Skeletal muscle satellite cell (primary cell): ENCODE results near the gene SCUBE2.
"Not testable (repeated sequence)": the region's sequence is repeated elsewhere in the genome, so short reads cannot be mapped to it uniquely, and the experiment has no call there.

Source experiments
- H3K27me3 ChIP-seq: 2 replicates; pipeline ENCODE4 v1.7.0; 2013; ENCODE audit warnings: low read length; ENCODE audit not compliant: control insufficient read depth, insufficient read depth
- H3K36me3 ChIP-seq: 2 replicates; pipeline ENCODE4 v1.7.0; 2013; ENCODE audit warnings: mild to moderate bottlenecking, control low read depth, low read length; ENCODE audit not compliant: insufficient read depth
- H3K4me1 ChIP-seq: 2 replicates; pipeline ENCODE4 v1.7.0; 2013; ENCODE audit warnings: low read length; ENCODE audit not compliant: control insufficient read depth, insufficient read depth
- H3K4me2 ChIP-seq: 2 replicates; pipeline ENCODE4 v1.7.0; 2013; ENCODE audit warnings: mild to moderate bottlenecking, low read length
- H3K4me3 ChIP-seq: 2 replicates; pipeline ENCODE4 v1.7.0; 2013; ENCODE audit warnings: low read length
- H3K9ac ChIP-seq: 2 replicates; pipeline ENCODE4 v1.7.0; 2013; ENCODE audit warnings: mild to moderate bottlenecking, low read depth, low read length, moderate library complexity
- H3K9me3 ChIP-seq: replicated peaks from 2 replicates; pipeline ENCODE4 v1.7.0; 2013; ENCODE audit warnings: mild to moderate bottlenecking, control low read depth, low read length

Gene SCUBE2

DNA sequence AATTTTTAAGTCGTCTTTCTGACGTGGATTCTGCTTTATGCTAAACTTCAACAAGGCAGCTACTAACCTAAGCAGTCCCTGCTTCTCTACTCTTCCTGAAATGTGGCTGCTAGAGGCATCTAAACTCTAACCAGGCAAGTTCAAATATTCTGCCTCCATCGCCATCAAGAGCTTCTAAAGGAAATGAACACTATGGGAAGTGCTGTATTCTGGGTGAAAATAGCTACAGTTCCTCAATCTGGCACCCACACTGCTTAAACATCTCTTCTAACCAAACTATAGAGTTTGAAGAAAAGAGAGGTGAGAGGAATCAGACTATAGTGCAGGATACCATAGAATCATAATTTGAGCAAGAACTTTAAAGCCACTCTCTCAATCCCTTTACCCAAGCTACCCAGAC, 93.9 kb downstream of the SCUBE2 start:
- H3K36me3 ChIP-seq = no peaks in the 10 kb centered on the region
- H3K27me3 ChIP-seq = peaks cover 8% of the 10 kb centered on the region
- H3K9me3 ChIP-seq = no peaks in the 10 kb centered on the region
- peaks cover 8% of the 10 kb centered on the region for H3K4me1 ChIP-seq
- no peak overlapping the region for H3K4me3 ChIP-seq
- H3K9ac ChIP-seq = no peak overlapping the region
- H3K4me2 ChIP-seq = no peak overlapping the region

DNA sequence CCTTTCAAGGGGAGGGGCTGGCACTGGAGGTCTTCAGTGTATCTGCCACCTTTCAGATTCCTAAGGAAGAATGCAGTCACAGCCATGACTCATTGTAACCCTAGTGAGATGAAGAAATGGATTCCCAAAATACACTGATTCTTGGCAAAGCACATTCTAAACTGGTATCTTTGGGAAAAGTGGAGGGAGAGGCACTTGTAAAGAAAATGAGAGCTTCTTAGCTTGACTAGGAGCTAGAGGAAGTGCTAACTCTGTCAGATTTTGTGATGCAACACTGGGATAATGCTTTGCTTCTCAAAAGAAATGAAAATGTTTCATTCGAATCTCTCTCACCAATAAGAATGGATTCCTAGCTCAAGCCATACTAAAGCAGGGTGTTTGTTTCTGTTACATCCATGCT, 101.9 kb downstream of the SCUBE2 start:
- Histone ChIP-seq H3K27me3 (no peaks in the 10 kb centered on the region), H3K9ac (no peak overlapping the region), H3K4me2 (no peak overlapping the region), H3K36me3 (no peaks in the 10 kb centered on the region), H3K4me3 (no peak overlapping the region), H3K9me3 (no peaks in the 10 kb centered on the region), H3K4me1 (peaks cover 7% of the 10 kb centered on the region)

DNA sequence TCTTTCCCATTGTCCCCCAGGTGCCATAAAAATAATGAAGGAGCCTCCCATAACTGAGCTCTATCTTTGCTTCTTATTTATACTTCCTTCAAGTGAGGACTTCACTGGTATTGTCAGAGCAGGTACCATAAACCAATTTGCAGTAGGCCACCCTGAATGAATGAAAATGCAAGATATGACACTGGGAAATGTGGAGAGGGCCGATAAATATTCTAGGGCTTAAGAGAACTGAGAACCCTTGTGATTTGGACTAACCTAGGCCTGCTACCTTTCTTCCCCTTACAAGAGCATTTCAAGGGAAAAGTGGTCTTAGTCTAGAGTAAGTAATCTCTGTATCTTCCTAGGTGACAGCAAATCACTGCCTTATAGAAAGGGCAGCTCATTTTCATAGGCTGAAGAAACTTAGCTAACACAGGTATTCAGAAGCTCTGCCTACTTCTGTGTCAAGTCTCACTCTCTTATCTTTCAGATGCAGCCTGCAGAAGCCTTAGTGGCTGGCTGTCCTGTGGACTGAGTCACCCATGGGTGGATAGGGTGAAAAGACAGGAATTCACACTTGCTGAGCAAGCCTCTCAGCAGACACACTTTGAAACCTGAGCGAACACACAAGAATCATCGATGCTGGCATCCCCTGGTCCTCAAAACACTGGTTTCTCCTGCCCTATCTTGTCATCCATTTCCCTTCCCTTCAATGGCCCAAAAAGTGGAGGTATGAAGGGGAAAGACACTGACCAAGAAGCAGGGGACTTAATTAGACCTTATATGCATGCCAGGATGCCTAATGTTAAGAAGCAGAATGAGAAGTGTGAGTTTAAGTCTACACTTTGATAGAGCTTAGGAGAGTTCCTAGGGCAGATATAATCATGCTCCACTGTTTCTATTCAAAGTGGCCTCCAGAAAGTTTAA, 102.8 kb downstream of the SCUBE2 start:
- no peaks in the 10 kb centered on the region for H3K36me3 ChIP-seq
- H3K4me2 ChIP-seq = no peak overlapping the region
- H3K9ac ChIP-seq = no peak overlapping the region
- no peaks in the 10 kb centered on the region for H3K27me3 ChIP-seq
- H3K4me3 ChIP-seq = no peak overlapping the region
- H3K4me1 ChIP-seq = peaks cover 7% of the 10 kb centered on the region
- H3K9me3 ChIP-seq = no peaks in the 10 kb centered on the region

DNA sequence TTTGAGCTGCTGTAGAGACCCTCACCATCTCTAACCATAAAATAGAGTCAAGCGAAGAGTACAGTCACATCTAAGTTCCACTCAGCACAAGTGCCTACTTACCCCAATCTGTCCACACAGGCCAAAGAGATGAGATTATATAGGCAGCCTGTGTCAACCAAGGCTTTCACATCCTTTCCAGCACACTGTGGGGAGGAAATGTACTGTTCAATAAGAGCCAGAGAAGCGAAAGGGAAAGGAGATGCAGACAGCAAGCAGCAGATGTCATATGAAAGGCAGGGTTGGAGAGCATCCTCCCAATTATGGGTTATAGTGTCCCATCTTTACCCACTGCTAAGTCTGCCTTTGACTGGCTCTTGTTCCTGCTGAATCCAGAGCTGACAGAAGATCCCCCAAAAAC, 104.0 kb downstream of the SCUBE2 start:
- Histone ChIP-seq H3K36me3 (no peaks in the 10 kb centered on the region), H3K9me3 (no peaks in the 10 kb centered on the region), H3K27me3 (no peaks in the 10 kb centered on the region), H3K9ac (no peak overlapping the region), H3K4me1 (peaks cover 7% of the 10 kb centered on the region), H3K4me3 (no peak overlapping the region), H3K4me2 (no peak overlapping the region)

DNA sequence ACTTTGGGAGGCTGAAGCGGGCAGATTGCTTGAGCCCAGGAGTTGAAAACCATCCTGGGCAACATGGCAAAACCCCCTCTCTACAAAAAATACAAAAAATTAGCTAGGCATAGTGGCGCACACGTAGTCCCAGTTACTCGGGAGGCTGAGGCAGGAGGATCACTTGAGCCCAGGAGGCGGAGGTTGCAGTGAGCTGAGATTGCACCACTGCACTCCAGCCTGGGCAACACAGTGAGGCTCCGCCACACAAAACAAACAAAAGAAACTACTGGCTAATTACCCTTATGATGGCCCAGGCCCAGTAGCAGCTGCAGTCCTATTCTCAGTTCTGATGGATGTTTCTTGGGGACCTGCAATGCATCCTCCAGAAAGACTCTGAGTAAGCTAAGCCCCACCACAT, 104.6 kb downstream of the SCUBE2 start:
- H3K4me3 ChIP-seq, H3K27me3 ChIP-seq: not testable (repeated sequence)

DNA sequence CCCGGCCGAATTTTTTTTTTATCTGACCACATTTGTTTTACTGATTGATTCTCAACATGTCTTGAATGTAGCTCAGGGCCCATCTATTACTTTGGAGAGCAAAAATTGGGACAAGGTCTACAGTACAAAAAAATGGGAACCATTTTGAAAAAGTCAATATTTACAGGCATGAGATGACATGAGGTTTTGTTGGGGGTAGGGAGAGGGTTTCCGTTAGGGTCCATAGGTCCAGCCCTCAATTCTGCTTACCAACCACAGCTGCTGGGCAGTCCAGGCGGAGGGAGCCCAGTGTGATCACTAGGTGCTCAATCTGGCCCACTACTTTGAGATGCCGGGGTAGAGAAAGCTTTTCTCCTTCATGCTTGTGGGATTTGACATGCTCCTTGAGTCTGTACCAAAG, 105.9 kb downstream of the SCUBE2 start:
- H3K4me3 ChIP-seq = no peak overlapping the region
- no peaks in the 10 kb centered on the region for H3K9me3 ChIP-seq
- H3K9ac ChIP-seq = no peak overlapping the region
- peaks cover 7% of the 10 kb centered on the region for H3K4me1 ChIP-seq
- H3K27me3 ChIP-seq = no peaks in the 10 kb centered on the region
- no peaks in the 10 kb centered on the region for H3K36me3 ChIP-seq
- no peak overlapping the region for H3K4me2 ChIP-seq

More for the DNA sequence above, 104.6 kb downstream of the SCUBE2 start:
- not testable (repeated sequence) for H3K36me3 ChIP-seq, H3K4me1 ChIP-seq, H3K9ac ChIP-seq, H3K9me3 ChIP-seq, H3K4me2 ChIP-seq

DNA sequence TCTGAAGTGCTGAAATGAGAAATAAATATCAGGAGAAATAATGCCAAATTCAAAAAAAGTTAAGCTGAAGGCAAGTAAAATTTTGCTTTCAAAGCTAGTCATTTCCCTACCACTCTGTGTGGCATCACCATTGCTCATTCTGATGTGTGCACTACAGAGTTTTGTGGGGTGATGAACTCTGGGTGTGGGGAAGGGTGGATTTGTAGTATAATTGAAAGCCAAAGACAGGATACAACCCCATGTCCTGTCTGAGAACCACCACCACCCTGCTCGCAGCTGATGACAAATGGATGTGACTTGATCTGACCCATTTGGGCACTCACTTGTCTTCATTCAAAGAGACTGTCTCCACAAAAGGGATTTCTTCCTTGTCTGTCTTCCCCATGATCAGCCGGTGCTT, 107.8 kb downstream of the SCUBE2 start:
- Histone ChIP-seq H3K4me3 (no peak overlapping the region), H3K9ac (no peak overlapping the region), H3K9me3 (no peaks in the 10 kb centered on the region), H3K27me3 (no peaks in the 10 kb centered on the region), H3K4me2 (no peak overlapping the region), H3K36me3 (no peaks in the 10 kb centered on the region), H3K4me1 (no peaks in the 10 kb centered on the region)

DNA sequence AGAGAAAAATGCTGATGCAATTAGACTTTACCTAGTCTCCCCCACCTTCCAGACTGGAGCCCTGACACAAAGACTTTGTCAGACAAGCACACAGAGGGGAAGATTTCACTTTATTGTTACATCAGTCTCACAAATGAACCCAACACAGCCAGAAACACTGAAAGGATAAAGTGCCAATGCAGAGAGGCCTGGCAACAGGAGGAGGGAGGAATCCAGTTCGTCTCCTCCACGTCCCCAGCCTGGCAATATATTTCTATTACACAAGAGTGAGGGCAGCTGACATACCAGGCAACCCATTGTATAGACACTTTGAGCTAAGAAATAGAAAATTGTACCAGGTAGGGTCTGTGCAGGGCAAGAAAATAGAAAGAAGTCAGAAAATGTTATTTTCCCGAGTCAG, 110.9 kb downstream of the SCUBE2 start:
- H3K27me3 ChIP-seq = no peaks in the 10 kb centered on the region
- H3K9me3 ChIP-seq = no peaks in the 10 kb centered on the region
- H3K36me3 ChIP-seq = no peaks in the 10 kb centered on the region
- no peaks in the 10 kb centered on the region for H3K4me1 ChIP-seq
- H3K9ac ChIP-seq = no peak overlapping the region
- H3K4me3 ChIP-seq = no peak overlapping the region
- no peak overlapping the region for H3K4me2 ChIP-seq

DNA sequence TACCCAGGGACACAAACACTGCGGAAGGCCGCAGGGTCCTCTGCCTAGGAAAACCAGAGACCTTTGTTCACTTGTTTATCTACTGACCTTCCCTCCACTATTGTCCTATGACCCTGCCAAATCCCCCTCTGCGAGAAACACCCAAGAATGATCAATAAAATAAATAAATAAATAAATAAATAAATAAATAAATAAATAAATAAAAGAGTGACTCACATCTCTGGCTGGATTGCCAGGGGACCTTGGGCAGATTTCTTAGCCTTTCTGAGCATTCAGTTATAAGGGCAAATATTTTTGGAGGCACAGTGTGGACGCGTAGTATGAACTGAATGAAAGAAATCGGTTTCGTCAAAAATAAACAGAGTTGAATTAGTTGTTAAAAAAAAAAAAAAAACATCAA, 112.0 kb downstream of the SCUBE2 start:
- not testable (repeated sequence) for H3K4me1 ChIP-seq, H3K4me2 ChIP-seq, H3K27me3 ChIP-seq, H3K9ac ChIP-seq, H3K4me3 ChIP-seq, H3K36me3 ChIP-seq, H3K9me3 ChIP-seq

DNA sequence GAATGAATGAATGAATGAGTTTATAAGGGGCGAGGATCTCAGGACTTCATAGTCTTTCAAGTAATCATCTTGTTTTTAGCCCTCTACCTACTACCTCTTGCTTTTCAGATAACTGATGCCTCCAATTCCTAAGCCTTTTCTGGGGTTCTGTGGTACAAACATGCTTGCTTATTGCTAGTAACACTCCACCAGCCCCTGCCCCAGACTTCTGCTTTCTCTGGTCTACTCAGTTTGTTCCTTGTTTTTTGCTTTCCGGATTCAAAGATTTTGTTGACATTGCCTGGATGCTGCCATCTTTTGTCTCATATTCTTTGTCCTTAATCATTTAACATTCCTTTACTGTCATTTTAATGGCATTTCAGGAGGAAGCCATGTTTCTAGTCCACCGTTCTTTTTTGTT, 118.3 kb downstream of the SCUBE2 start:
- H3K4me2 ChIP-seq = no peak overlapping the region
- H3K36me3 ChIP-seq = no peaks in the 10 kb centered on the region
- H3K4me1 ChIP-seq = no peaks in the 10 kb centered on the region
- no peak overlapping the region for H3K4me3 ChIP-seq
- no peaks in the 10 kb centered on the region for H3K27me3 ChIP-seq
- no peak overlapping the region for H3K9ac ChIP-seq
- no peaks in the 10 kb centered on the region for H3K9me3 ChIP-seq

DNA sequence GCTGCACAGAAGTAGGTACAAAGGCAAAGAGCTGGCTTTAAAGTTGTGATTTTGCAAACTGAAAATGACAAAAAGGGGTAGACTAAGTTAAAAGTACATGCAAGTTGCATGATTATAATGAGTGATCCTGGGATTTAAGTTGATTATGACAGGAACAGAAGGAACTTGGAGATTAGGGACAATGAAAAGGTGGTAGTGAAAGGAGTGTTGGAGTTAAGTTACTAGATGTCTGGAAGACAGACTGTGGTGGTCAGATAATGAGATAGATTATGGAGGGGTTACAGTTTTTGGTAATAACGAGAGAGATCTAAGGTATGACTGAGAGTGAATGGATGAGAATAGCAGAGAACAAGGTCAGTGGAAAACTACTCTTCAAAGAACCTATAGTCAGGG, 119.5 kb downstream of the SCUBE2 start:
- Histone ChIP-seq H3K9ac (no peak overlapping the region), H3K4me2 (no peak overlapping the region), H3K27me3 (no peaks in the 10 kb centered on the region), H3K4me1 (no peaks in the 10 kb centered on the region), H3K9me3 (no peaks in the 10 kb centered on the region), H3K4me3 (no peak overlapping the region), H3K36me3 (no peaks in the 10 kb centered on the region)

DNA sequence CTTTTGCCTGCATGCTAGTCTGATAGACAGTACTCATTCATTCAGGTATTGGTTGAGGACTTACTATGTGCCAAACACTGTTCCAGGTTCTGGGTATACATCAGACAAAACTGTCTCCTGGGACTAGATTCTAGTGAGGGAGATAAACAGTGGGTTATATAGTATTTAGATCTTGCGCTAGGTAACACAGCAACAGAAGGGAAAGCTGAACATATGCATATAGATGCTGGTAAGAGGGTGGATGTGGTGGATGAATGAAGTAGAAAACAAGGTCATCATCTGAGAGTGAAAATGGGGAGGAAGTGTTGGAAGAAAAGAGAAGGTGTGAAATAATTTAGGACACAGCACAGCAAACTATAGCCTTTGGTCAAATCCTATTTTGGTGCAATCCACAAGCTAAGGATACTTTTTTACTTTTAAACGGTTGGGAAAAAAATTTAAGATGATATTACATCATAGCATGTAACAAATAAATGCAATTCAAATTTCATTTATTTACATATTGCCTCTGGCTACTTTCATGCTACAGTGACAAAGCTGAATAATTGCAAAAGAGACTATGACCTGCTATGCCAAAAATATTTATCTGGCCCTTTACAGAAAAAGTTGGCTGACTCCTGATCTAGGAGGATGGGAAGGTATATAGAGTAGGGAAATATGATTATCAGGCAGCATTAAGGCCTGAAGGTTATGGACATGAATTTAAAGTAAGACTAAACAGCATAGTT, 120.0 kb downstream of the SCUBE2 start:
- H3K9me3 ChIP-seq = no peaks in the 10 kb centered on the region

More for the DNA sequence above, 120.0 kb downstream of the SCUBE2 start:
- Histone ChIP-seq H3K27me3 (no peaks in the 10 kb centered on the region), H3K4me2 (no peak overlapping the region), H3K4me3 (no peak overlapping the region), H3K4me1 (no peaks in the 10 kb centered on the region), H3K9ac (no peak overlapping the region), H3K36me3 (no peaks in the 10 kb centered on the region)
